Measurements from ENCODE around the gene CHCHD6. TPM values are rescaled to one million over a fixed set of nuclear protein-coding genes. Genes with fewer than 3 reads are reported as not detected.

CHCHD6 gene
- polyA plus RNA-seq, 4 donors, result 16.1 to 24.0 (median 18.6) TPM

DNA sequence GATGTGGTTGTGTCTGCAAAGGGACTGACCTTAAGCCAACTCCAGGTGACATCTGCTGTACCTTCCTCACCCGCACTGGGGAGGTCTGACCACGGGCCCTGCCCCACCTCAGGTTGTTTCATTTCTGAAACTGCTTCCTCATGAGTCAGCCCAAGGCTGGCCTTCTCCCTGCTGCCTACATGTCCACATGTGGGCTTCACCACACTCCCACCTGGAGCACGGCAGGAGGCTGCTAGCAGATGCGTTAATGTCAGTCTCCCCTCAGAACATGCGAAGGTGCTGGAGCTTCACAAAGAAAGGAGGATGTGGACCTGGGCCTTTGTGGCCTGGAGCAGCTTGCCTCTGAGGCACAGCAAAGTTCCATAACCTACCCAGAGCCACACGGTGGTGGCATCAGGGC is 209.5 kb downstream of the CHCHD6 start:
- no peak for DNase-seq (ENCODE audit: low read depth in 4 of 4, low spot score in 3 of 4)

DNA sequence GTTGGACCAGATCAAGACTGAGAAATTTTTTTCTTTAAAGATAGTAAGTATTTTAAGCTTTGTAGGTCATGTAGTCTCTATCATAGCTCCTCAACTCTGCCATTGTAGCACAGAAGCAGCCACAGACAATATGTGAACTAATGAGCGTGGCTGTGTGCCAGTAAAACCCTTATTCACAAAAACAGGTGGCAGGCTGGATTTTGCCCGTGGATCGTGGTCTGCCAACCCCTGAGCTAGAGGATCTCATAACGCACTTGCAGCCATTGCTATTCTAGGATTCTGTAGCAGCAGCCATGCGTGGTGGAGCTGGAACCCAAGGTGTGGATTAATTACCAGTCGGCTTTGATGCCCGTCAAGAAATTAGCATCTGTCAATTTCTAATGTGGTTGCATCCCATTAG is 210.2 kb downstream of the CHCHD6 start:
- DNase-seq (ENCODE audit: low read depth in 4 of 4, low spot score in 3 of 4), result no peak

DNA sequence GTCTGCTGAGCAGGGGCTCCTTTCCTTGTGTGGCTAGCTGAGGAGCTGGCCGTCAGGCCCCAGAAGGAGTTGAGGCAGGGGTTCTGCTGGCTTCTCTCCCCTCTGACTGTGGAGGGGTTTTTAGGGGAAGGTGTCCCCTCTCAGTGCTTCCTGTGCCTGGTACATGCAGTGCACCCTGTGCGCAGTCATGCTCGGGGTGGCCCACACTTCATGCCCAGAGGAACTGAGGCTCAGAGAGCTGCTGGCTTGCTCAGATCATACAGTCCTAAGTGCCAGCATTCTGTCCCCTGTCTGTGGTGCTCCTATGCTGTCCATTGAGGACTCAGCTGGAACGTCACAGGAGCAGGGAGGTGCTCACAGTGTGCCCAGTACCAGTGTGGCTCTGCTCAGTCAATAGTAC is 211.0 kb downstream of the CHCHD6 start:
- DNase-seq (ENCODE audit: low read depth in 4 of 4, low spot score in 3 of 4), result no peak

DNA sequence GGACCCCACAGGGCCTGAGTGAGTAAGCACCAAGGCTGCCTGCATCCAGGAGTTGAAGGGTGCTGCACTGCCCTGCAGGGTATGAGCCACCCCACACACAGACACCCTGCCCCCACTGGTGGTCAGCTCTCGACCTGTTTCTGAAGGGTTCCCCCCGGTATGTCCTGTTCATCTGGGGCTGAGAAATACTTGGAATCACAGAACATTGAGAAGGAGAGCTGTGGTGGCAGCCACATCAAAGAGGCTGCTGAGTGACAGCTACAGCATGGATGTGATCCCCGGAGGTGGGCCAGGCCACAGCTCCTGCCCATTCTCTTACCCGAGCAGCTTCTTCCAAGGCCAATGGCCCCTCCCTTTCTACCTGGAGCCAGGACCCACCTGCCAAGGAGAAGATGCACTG is 212.5 kb downstream of the CHCHD6 start:
- DNase-seq (ENCODE audit: low read depth in 4 of 4, low spot score in 3 of 4), result no peak

DNA sequence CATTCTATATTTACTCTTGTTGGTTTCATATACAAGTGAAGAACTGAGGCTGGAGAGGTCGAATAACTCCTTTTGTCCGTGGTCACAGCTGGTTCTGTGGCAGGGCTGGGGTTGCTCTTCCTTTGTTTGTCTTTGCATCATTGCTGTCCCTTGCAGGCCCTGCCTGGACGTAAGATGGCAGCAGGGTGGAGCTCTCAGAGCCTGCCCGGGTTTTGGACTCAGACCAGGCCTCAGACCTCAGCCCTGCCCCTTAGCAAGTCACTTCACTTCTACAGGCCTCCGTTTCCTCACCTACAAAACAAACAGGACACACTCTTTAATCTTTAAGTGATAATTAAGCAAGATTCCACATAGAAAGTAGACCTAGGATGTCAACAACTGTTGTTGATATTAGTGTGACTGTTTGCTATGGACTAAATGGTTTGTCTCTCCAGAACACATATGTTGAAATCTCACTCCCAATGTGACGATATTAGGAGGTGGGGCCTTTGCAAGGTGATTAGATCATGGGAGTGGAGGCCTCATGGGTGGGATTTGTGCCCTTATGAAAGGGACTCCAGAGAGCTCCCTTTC is 213.3 kb downstream of the CHCHD6 start:
- no peak for DNase-seq (ENCODE audit: low read depth in 4 of 4, low spot score in 3 of 4)

DNA sequence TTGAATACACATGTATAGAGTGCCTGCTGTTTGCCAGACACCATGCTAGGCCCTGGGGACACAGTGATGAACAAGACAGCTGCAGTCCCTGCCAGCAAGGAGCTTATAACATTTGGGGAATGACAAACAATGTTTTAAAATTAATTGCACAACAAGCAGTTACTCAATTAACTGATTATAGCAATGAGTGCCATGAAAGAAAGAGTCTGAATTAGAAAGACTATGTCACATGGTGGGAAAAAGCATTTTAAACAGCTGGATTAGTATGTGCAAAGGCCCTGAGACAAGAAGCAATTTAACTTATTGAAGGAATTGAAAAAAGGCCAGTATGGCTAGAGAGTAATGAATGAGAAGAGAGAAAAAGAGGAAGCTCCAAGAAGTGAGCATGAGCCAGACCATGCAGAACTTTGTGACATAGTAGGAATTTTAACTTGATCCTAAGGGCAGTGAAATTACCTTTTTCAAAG is 214.3 kb downstream of the CHCHD6 start:
- DNase-seq (ENCODE audit: low read depth in 4 of 4, low spot score in 3 of 4), result no peak

DNA sequence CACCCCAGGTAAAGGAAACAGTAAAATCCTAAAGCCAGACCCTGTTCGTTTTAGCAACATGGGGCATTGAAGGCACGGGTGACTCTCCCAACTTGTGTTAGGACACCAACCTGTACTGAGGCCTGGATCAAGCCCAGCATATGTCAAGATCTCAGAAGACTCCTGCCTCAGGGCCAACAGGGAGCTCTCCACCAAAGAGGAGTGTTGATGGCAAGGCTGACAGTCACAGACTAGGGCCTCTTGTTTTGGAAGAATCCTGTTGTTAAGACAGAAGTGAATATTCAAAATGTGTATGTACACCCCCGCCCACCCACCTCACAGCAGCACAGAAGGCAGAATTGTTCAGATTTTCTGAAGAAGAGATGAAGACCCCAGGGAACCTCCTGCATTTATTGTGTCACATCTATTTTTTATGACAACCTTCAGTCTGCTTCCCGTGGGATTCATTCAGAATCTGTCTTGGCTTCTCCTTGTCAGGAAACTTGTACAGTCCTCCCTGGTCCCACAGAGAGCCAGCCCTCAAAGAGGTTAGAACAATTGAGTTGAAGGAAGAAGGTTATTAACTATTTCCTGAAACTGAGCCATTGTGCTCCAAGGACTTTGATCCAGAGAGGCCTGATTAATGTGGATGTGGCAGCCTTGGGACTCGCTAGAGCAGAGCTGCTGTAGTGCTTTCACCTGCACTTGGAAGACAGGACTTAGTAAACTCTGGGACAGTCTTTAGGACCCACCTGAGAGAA is 217.2 kb downstream of the CHCHD6 start:
- no peak for DNase-seq (ENCODE audit: low read depth in 4 of 4, low spot score in 3 of 4)

DNA sequence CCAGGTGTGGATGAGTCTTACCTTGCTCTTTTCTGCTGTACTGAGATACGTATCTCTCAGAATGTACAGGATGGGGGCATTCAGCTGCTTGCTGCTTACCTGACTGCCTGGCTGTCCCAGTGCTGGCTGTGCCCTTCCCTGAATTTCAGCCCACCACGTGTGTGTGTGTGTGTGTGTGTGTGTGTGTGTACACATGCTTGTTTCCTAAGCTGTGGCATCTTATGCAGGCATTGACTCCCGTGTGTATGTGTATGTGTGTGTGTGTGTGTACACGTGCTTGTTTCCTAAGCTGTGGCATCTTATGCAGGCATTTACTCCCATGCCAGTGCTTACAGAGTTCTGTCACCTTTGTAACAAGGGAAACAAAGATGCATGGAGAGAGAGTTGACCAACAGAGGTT is 218.4 kb downstream of the CHCHD6 start:
- DNase-seq (ENCODE audit: low read depth in 4 of 4, low spot score in 3 of 4), result no peak

DNA sequence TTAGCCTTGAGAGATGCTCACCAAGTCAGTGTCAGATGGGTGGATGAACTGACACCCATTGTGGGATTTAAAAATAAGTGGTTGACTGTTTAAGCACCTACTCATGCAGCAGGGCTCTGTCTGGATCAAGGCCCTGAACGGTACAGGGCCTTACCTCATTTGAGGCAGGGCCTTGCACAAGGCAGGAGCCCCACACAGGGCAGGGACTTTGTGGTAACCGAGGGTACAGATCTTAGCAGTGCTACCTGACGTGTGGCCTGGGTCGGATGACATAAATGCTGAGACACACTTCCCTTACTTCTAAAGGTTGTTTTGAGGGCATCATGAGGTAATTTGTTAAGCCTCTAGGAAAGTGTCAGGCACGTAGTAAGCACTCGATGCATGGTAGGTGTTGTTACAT is 219.4 kb downstream of the CHCHD6 start:
- no peak for DNase-seq (ENCODE audit: low read depth in 4 of 4, low spot score in 3 of 4)

DNA sequence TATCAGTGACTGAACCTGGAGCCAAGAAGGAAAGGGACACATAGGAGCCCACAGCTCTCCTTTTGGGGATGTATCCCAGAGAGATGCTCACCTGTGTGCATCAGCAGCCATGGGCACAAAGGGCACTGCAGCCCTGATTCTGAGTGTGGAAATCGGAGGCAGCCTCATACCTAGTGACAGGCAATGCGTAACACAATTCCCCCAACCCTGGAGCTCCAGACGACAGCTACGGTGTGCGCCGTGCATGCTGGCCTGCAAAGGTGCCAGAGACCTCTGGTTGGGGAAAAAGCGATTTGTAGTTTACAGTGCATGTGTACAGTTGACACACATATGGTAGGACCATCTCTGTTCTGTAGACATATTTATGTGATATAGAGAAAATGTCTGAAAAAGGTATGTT is 219.9 kb downstream of the CHCHD6 start:
- no peak for DNase-seq (ENCODE audit: low read depth in 4 of 4, low spot score in 3 of 4)

DNA sequence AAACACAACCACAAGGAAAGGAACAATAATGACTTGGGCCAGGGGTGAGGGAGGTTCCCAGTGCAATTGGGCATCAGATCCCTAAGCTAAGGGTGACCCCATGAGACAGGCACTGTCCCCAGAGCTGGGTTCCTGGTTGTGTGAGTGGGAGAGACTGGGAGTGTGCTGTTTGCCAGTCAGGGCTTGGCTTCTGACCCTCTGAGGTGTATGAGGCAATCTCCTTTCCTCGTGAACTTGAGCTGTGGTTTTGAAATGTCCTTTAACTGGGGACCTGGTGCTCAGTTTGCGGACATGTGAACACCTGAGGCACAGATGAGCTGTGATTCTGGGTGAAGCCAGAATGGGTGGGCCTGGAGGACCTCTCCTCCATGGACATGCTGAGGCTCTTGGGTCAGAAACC is 220.4 kb downstream of the CHCHD6 start:
- no peak for DNase-seq (ENCODE audit: low read depth in 4 of 4, low spot score in 3 of 4)

DNA sequence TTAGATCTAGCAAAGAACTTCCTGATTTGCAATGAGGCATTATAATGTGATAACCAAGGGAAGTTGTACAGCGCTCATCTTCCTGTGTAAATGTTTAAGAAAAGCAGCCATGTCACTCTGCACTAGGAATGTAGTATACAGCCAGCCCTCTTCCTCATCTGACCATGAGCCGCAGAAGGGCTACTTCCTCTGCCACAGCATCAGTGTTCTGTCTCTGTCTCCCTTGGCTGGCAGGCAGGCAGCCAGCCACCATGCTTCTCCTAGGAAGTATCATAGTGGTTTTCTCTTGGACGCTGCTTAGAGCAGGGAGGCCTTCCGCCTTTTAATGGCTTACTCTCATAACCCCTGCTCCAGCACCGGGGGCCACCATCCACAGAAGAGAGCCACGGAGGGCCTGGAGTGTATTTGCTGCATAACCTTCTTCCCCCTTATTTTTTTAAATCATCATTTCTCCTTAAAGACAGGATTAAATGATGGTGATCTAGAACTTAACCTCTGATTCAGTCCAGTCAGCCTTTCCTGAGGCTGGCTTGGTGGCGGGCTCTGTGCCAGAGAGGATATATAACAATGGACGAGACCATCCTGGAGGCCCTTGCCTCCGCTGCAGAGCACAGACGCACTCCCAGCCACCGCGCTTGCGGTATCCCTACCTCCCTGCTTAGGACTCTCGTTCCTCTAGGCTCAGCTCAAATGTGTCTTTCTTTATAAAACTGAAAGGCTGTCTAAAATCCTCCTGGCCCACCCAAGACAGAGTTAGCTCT is 221.6 kb downstream of the CHCHD6 start:
- DNase-seq (ENCODE audit: low read depth in 4 of 4, low spot score in 3 of 4), result no peak

DNA sequence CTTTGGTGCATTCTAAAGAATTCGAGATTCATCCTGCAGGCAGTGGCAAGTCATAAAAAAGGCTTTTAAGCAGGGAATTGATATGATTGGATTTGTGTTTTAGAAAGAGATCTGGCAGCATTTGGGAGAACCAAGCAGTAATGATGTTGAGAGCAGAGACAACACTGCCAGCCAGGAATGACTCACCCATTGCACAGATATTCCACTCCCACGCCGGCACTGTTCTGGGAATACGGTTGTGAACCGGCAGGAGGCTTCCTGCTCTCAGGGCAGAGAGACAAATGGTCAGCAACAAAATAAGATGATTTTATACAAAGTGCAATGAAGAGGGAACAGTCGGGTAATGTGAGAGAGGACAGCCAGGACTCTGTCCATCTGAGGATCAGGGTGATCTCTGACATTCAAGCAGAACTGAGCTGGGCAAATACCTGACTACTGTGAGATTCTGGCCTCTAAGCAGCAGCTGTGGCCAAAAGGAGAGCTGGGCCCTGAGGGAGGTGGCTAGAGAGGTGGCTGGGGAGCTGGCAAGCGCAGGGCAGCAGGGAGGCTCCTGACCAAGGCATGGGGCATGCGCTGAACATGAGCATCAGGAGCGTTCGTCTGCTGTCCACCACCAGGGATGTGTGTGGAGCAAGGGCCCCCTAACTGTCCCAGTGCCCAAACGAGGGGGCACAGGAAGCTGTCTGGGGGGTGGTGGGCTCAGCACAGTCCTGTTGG is 222.8 kb downstream of the CHCHD6 start:
- DNase-seq (ENCODE audit: low read depth in 4 of 4, low spot score in 3 of 4), result no peak

DNA sequence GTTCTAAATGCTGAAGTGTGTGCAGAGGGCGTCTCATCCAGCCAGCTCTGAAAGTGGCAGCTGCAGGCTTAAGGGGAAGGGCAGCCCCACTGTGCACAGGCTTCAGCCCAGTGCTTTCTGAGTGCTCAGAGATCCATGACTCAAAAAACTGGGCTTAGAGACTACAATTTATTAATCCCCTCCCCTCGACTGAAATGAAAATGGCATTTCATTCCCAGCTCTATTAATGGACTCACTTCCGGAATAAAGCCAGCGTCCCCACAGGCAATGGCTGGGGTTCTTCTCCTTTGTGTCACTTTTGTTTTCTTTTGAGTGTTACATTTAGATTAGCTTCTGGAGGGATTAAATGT is 223.3 kb downstream of the CHCHD6 start:
- no peak for DNase-seq (ENCODE audit: low read depth in 4 of 4, low spot score in 3 of 4)

DNA sequence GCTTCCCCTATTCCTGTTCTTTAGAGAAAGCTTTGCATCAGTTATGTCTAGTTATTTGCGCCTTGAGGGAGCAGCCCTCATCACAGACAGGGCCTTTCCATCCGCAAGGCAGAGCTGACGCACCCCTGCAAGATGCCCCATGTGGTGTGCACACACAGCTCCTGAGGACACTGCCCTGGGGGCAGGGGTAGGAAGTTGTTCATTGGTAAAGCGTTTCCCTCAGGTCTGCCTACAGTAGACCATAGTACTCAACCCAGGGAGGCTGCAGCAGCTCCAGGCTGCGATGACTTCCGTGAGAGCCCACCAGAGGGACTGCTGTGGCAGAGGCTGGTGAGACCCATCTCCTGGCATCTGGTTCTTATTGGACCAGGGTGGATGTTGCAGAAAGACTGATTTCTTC is 223.8 kb downstream of the CHCHD6 start:
- no peak for DNase-seq (ENCODE audit: low read depth in 4 of 4, low spot score in 3 of 4)

DNA sequence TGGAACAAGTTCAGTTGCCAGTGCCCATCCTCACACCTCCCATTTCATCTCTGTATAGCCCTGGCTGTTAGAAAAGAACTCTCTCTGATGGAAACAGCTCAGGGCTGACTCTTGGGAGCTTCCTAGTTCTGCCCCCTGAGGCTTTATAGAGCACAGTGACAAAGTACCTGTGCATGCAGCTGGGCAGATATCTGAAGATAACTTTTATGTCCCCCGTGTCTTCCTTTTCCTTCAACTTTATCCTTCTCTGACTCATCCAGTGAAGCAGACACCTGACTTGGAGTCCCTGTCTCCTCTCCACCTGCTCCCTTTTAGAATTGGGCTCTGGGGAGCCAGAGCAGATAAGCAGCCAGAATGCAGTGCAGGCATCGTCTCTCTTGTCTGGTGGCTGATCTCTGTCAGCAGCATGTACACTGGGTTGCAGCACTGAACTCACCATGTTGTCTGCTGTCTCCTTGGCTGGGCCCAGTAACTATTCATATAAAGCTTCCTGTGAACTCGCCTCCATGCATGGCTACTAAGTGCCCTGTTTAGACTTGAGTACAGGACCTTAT is 225.0 kb downstream of the CHCHD6 start:
- no peak for DNase-seq (ENCODE audit: low read depth in 4 of 4, low spot score in 3 of 4)

DNA sequence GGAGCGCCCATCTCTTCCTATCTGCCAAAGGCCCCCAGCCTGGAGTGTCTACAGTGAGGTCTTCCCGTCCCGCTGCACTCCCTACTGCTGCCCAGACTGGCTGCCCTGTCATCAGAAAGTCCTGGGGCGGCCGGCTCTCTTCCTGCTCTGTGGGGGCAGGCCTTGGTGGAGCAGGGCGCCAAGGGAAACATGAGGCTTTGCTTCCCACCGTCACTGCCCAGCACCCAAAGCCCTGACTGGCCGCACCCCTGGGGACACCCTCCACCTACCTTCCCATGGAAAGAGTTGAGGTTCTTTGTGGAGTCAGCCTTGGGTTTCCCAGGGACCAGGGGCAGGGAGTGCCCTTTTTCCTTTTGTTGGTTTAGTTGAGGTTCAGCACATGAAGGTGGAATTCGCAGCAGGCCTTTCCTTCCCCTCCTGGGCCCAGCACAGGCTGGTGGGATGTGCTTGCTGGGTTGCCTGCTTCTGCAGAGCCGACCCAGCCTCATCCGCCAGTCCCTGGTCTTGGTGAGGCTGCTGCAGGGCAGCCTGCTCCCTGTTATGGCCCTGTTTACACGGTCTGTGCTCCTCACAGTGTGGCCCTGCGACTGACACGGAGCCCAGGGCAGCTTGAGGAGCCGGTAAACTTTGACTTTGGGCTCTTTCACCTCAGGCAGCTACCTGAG is 227.0 kb downstream of the CHCHD6 start:
- no peak for DNase-seq (ENCODE audit: low read depth in 4 of 4, low spot score in 3 of 4)

DNA sequence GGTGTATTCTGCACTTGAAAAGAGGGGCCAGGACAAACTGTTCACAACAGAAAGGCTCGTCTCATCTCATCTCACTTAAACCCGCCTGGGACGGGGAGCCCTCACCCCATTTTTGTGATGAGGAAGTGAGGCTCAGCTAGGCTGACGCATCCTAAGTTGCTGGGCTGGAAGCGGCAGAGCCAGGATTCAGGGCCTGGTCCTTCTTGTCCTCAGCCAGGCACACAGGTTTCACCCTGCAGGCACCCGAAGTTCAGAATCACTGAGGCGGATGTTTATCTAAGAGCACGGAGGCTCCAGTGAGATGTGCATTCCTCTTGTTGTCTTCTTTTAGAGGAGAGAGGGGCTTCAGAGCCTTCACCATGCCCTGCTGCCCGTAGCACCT is 227.8 kb downstream of the CHCHD6 start:
- no peak for DNase-seq (ENCODE audit: low read depth in 4 of 4, low spot score in 3 of 4)

DNA sequence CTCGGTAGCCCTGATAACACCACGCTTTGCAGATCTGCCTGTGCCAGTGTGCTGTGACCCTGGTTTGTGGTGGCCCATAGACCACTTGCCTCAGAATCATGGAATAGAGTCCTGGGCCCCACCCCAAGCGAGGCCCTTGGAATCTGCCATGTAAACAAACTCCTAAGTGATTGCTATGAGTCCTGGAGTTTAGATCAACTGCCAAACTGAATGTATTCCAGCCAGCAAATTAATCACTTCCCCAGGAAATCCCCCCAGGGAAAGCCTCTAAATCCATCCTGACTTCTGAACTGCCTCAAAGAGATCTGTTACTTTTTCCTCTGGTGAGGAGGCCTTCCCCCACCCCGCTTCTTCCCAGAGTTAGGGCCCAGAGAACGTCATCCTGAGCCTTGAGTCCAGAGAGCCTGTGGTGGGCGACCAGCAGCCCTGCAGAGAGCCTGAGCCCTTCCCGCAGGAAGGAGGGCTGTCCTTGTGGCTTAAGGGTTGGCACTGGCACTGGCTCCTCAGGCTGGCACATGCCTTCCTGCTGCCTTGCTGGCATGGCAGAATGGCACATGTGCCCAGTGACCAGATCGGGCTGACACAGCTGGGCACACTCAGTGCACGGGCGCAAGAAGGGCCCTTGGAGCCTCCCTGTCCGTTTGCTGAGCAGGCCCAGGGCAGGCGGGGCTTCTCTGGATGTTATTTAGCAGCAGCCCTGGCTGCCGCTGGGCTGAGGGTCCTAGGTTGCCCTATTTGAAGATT is 228.3 kb downstream of the CHCHD6 start:
- DNase-seq (ENCODE audit: low read depth in 4 of 4, low spot score in 3 of 4), result no peak

DNA sequence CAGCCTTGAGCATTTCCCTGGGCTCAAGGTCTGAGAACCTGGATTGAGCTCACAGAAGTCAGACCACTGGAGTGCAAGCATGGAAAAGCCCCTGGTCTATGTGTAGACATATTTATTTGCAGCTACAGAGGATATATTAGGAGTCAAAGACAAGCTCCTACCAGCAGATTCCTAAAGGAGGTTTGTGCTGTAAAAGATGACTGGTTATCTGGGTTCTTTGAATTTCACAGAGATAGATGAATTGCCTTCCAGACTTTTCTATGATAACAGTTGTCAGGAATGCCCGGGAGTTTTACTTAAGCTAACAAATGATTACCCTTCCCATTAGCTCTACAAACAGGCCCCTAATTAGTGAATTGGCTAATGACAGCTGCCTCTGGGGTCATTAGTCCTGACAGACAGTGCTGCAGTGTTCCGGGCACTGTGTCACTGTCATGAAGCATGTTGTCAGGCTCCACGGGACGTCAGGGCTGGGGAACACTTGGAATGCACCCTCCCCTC is 230.0 kb downstream of the CHCHD6 start:
- peak in 1 of 4 donors; percentile 45 for DNase-seq (ENCODE audit: low read depth in 4 of 4, low spot score in 3 of 4)

Measured in left renal pelvis (tissue), 4 donors.